ENCODE measurements around the gene CHN2. TPM values are rescaled to one million over a fixed set of nuclear protein-coding genes. Genes with fewer than 3 reads are reported as not detected.

CHN2 gene
- total RNA-seq, 4 donors from 2014 or later = 7.6 to 25.9 (median 17.8) TPM

- ATAC-seq (ENCODE audit: low FRiP score) (no peak), DNase-seq (ENCODE audit: low spot score) (no peak)
- TF ChIP-seq, protein P1, sequence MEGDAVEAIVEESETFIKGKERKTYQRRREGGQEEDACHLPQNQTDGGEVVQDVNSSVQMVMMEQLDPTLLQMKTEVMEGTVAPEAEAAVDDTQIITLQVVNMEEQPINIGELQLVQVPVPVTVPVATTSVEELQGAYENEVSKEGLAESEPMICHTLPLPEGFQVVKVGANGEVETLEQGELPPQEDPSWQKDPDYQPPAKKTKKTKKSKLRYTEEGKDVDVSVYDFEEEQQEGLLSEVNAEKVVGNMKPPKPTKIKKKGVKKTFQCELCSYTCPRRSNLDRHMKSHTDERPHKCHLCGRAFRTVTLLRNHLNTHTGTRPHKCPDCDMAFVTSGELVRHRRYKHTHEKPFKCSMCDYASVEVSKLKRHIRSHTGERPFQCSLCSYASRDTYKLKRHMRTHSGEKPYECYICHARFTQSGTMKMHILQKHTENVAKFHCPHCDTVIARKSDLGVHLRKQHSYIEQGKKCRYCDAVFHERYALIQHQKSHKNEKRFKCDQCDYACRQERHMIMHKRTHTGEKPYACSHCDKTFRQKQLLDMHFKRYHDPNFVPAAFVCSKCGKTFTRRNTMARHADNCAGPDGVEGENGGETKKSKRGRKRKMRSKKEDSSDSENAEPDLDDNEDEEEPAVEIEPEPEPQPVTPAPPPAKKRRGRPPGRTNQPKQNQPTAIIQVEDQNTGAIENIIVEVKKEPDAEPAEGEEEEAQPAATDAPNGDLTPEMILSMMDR (IDR thresholded peaks at IDR 0.05) = no peak
These were observed 220.6 kb downstream of the CHN2 start for GRCh38 chr7:29415215-29415614.

DNA sequence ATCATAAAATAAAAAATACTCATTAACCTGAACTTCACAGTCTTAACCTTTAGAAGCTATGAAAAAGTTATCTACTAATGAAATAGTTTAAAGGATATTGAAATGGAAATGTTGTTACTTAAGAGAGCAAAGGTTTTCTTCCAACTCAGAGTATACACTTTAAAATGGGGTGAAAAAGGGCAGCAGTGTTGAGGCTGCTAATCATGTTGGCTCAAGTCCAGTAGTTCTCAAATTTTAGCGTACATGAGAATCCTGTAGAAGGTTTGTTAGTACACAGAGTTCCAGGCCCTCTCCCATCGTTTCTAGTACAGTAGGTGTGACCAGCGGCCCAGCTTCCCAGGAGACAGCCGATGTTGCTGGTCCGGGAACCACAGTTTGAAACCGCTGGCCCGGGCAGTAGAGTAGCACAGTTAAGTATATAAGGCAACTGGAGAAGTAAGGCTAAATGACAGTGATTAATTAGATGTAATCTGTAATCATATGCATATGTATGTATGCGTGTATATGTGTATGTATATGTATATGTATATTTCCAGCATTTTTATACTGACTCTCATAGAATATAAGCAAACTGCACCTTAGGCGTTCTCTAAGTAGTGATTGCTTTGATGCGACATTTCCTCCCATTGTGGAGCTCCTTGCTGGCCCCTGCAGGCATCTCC is 221.8 kb downstream of the CHN2 start:
- TF ChIP-seq, protein P1 (IDR thresholded peaks at IDR 0.05) = no peak
- ATAC-seq (ENCODE audit: low FRiP score) (no peak), DNase-seq (ENCODE audit: low spot score) (no peak)

- no peak for DNase-seq (ENCODE audit: low spot score)
- no peak for ATAC-seq (ENCODE audit: low FRiP score)
- TF ChIP-seq, protein P1 (IDR thresholded peaks at IDR 0.05) = no peak
These were observed 222.3 kb downstream of the CHN2 start for GRCh38 chr7:29416938-29417305.

DNA sequence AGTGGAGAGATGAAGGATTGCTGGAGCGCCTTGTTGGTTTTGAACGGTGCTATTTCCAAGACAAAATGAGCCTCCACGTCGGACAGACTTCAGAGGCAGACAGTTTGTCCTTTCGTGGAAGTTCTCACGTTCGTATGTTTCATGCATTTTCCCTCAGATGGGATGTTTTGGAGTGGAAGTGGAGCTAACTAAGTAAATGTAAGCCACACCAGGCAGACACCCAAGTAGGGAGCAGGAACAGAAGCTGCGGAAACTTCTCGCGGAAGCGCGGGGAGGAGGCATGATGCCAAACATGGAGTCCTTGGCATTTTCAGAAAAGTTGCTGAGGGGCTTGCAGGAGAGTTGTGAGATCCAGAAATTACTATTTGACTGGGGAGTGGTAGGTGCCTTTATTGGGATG is 223.5 kb downstream of the CHN2 start:
- TF ChIP-seq, protein P1 (IDR thresholded peaks at IDR 0.05) = no peak
- no peak for DNase-seq (ENCODE audit: low spot score)
- ATAC-seq (ENCODE audit: low FRiP score) = no peak

DNA sequence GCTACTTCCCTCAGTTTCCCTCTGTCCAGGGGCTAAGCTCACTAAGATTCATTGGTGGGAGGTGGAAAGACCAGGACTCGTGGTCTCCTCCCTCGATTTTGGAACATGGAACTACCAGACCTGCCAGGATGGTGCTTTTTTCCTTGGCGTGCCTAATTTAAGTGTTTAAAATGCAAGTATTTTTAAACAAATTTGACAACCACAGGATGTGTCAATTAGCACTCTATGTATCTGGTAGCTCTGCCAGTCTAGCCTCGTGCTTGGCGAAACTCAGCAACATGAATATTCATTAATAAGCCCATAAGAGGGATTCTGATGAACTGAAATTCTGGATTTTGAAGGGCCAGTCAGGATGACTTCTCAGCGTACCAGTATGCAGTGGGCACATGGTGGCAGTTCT is 224.1 kb downstream of the CHN2 start:
- no peak for ATAC-seq (ENCODE audit: low FRiP score)
- no peak for DNase-seq (ENCODE audit: low spot score)
- TF ChIP-seq, protein P1 (IDR thresholded peaks at IDR 0.05) = no peak

GRCh38 chr7:29420011-29420410 is 225.4 kb downstream of the CHN2 start:
- TF ChIP-seq, protein P1 (IDR thresholded peaks at IDR 0.05) = no peak
- ATAC-seq (ENCODE audit: low FRiP score) (no peak), DNase-seq (ENCODE audit: low spot score) (no peak)

All from omental fat pad (tissue), 4 donors.